Stimulated activated CD4-positive, alpha-beta T cell treated with anti-CD3 and anti-CD28 coated beads, Interleukin-1b, Interleukin-23, amount 100 ng/mL, for 1 hour (primary cell): ENCODE results near the gene DMBT1.

Experiments
- DNase-seq, 2 donors: peaks; one replicate each; pipeline ENCODE4 v3.0.0-alpha.2; 2020; ENCODE audit warnings: low read depth in 2 of 2

DMBT1 gene

DNA sequence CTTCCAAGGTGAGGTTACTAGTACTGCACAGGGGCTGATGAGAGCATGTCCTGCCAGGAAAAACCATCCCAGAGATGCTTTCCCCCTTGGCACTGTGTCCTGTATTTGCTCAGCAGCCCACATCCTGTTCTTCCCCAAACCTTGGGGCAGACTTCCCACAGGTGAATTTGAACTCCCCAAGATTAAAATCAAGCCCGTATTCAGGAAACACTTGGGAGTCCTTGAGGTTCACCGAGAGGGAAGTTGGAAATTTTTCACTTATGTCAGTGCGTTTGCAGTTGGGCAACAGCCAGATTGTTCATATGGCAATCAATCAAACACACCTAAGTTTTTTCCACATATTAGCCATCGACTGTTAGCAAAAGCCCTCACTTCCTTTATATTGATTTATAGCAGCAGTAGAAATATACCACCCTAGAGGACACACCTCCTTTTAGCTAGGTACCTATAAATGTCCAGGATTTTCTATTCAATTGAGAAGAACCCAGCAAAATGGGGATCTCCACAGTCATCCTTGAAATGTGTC is at the start of gene DMBT1:
TSS of gene DMBT1 (plus strand) at position 476 of the 526 bp plus-strand sequence. CDS start at position 493, 17 bp downstream.
- DNase-seq, result no peak

- no peak for DNase-seq
Observed at GRCh38 chr10:122513053-122513452, 47.5 kb upstream of the DMBT1 start.

DNA sequence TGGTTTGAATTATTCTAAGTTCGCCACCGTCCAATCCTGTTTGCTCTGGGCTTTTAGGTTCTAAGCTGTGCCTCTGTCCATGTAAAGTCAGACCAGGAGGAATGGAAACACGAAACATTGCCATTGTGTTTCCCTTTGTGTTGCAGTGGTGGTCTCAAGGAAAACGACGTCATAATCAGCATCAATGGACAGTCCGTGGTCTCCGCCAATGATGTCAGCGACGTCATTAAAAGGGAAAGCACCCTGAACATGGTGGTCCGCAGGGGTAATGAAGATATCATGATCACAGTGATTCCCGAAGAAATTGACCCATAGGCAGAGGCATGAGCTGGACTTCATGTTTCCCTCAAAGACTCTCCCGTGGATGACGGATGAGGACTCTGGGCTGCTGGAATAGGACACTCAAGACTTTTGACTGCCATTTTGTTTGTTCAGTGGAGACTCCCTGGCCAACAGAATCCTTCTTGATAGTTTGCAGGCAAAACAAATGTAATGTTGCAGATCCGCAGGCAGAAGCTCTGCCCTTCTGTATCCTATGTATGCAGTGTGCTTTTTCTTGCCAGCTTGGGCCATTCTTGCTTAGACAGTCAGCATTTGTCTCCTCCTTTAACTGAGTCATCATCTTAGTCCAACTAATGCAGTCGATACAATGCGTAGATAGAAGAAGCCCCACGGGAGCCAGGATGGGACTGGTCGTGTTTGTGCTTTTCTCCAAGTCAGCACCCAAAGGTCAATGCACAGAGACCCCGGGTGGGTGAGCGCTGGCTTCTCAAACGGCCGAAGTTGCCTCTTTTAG is 46.3 kb upstream of the DMBT1 start:
- no peak for DNase-seq

DNA sequence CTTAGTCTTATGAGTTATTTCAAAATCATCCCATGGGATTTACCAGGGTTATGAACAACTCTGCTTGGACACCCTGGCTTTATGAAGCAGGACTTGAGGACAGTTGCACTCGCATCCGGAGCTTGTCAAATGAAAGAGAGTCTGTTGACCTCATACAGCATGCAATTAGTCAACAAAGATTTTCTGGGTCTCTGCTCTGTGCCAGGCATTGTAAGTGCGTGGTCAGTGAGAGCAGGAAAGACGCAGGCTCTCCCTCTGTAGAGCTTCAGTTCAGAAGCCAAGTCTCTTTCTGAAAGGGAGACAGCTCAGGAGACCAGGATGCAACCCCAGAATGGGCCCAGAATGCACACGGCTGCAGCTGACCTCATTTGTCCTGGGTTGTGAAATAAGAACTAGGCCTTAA is 45.5 kb upstream of the DMBT1 start:
- DNase-seq, result no peak

- DNase-seq, result peak in 1 of 2 donors; percentile 16
Observed at GRCh38 chr10:122515588-122516231, 44.8 kb upstream of the DMBT1 start.

- DNase-seq, result no peak
Observed at GRCh38 chr10:122516734-122517133, 43.8 kb upstream of the DMBT1 start.

DNA sequence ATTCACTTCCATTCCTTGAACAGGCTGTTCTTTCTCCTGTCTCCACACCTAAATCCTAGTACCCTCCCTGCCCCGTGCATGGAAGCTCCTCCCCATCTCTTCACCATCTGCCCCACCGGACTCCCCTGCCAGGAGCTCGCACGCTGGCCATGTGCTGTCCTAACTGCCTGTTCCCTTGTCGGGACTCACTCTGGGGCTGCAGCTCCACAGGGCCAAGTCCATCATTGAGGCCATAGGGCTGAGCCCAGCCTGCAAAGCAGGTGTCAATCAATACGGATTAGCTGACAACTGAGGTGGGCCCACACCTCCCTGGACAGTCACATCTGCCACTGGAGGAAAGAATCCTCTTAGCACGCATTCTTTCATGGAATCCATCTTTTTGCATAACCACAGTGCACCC is 41.4 kb upstream of the DMBT1 start:
- no peak for DNase-seq

GRCh38 chr10:122519873-122520272 is 40.7 kb upstream of the DMBT1 start:
- DNase-seq, result no peak

GRCh38 chr10:122521011-122521410 is 39.5 kb upstream of the DMBT1 start:
- no peak for DNase-seq

DNA sequence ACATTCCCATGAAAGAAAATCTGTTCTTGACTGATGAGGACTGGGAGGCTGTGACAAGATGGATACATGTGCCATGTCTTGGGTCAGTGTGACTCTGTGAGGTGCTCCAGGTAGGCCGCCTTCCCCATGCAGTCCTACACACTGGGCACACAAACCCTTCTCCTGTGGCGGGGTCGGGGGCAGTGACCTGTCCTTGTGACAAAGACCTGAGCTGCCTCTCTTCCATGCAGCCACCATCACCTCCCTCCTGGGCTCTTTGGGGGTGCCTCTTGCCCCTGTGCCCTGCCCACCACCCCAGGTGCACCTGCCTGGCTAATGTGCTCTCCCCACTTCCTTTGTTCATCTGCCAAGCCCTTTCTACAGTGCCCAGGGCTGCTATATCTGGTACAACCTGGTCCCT is 35.7 kb upstream of the DMBT1 start:
- no peak for DNase-seq

DNA sequence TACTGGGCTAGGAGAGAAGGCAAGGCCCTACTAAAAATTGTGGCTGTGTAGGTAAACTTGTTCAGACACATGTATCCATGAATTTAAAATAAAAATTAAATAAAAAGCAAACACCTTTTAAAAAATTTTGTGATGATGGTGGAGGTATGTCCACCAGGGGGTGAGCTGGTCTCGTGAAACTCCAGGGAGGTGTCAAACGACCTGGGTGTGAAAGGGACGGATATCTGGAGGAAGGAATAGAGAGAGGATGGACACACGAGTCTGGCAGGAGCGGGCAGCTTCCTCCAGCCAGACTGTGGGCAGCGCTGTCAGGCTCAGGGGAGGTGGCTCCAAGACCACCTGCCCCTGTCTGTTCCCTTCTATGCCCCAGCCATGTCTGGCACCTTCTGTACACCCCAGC is 34.8 kb upstream of the DMBT1 start:
- no peak for DNase-seq

DNA sequence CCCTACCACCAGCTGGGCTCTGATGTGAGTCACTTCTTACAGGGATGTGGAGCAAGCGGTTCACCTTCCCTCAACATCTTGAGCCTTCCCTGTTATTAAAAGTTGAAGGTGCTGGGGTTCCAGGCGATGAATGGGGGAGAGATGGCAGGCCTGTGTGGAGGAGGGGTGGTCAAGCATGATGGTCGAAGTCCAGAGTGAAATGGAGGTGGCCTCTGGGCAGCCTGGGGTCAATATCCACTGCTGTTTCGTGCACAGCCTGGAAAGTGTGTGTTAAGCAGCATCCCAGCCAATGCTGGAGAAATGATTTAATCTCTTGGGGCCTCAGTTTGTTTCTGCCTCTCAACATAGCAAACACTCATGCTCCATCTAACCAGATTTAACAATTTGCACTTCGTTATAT is 33.7 kb upstream of the DMBT1 start:
- DNase-seq, result no peak

DNA sequence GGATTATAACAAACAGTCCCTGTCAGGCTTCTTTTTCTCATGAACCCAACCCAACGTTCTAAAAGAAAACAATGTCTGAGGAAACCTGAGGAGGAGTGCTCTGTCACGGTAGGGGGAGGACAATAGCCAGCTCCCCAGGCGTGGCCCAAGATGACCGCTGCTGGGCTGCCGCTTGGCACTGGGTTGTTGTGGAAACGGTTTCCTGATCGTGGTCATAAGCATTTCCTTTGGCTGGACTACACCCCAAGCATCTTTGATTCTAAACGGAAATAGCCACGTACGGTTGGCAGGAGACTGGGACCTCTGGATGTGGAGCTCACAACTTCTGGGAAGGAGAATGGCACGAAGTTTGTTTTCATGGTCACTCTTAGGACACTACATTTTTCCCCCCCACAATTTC is 30.4 kb upstream of the DMBT1 start:
- DNase-seq, result no peak

GRCh38 chr10:122531261-122531660 is 29.3 kb upstream of the DMBT1 start:
- DNase-seq, result no peak

- no peak for DNase-seq
Observed at GRCh38 chr10:122531939-122532338, 28.6 kb upstream of the DMBT1 start.

GRCh38 chr10:122532601-122533296 is 27.8 kb upstream of the DMBT1 start:
- DNase-seq, result no peak

GRCh38 chr10:122537545-122537944 is 23.0 kb upstream of the DMBT1 start:
- no peak for DNase-seq

- no peak for DNase-seq
Observed at GRCh38 chr10:122541541-122542002, 19.0 kb upstream of the DMBT1 start.

DNA sequence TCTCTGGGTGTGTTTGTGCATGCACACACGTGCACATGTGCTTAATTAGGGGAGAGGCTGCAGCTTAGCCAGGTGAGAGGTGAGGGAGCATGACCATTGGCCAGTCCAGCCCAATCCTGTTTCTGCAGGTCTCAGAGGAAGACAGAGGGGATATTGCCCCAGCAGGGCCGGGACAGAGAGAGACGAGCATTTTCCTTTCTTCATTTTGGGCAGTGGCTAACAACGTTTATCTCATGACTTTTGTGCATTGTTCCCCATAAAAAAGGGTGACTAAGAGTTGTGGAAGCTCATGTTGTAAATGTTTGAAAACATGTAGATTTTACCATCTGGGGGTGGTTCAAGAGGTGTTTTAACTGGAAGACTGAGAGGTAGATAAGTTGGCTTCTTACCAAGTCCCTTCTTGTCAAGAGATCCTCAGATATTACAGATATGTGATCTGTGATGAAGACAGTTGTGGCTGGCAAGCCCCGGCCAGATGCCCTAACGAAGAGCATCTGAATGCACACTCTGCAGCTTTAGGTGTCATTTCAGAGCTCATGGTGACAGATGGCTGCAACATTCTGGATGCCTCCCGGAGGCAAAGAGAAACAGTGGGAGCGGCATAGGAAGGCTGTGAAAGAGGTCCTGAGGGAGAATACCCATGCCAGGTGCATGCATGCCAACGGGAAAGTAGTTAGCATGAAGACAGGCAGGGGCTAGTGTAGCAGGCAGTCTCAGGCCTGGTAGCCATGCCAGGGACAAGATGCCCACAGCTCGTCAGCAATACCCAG is 16.7 kb upstream of the DMBT1 start:
- no peak for DNase-seq

GRCh38 chr10:122544493-122544892 is 16.1 kb upstream of the DMBT1 start:
- DNase-seq, result no peak

DNA sequence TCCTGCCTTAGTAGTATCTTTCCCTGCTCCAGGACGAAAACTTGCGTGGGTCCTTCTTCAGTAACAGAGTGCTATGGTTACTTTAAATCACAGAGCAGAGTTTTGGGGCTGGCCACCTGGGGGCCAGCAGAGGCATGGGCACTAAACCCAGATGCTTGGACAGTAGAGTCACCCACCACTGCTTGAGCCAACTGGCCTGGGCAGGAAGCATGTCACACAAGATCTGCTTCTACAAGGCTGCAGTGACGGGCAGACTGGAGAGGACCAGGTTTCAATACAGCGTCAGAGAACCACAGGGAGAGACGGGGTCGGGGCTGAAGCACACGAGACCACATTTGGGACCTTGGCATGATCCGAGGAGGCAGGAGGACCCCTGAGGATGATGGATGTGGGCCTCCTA is 14.3 kb upstream of the DMBT1 start:
- no peak for DNase-seq
